GM12878 (cell line): ENCODE measurements around the gene SVOP.

Experiments used
- EZH2 ChIP-seq: IDR thresholded peaks from 2 replicates; pipeline ENCODE4 v1.6.1; 2012; ENCODE audit warnings: low read depth, mild to moderate bottlenecking, control low read depth, inconsistent platforms, low read length, borderline replicate concordance; ENCODE audit not compliant: control insufficient read depth
- HCFC1 ChIP-seq: fragments of 150-350 bp; IDR thresholded peaks from 2 replicates; pipeline ENCODE4 v1.6.1; 2014; ENCODE audit warnings: low read length
- MAX ChIP-seq: IDR thresholded peaks from 2 replicates; pipeline ENCODE4 v1.6.1; 2012; ENCODE audit warnings: low read depth, low read length, improper control_type of control experiment
- MXI1 ChIP-seq: fragments of 150-350 bp; IDR thresholded peaks from 2 replicates; pipeline ENCODE4 v1.6.1; 2011; ENCODE audit warnings: low read depth, mild to moderate bottlenecking, inconsistent platforms, low read length, improper control_type of control experiment
- PML ChIP-seq: IDR thresholded peaks from 2 replicates; pipeline ENCODE4 v1.6.1; 2012; ENCODE audit warnings: low read length, inconsistent platforms
- SMC3 ChIP-seq: IDR thresholded peaks from 2 replicates; pipeline ENCODE4 v1.6.1; 2011; ENCODE audit warnings: low read length, improper control_type of control experiment, borderline replicate concordance
- ZSCAN29 ChIP-seq: fragments of 450-650 bp; IDR thresholded peaks from 2 replicates; pipeline ENCODE4 v1.6.1; 2017; ENCODE audit warnings: mild to moderate bottlenecking, moderate library complexity
- TF ChIP-seq, protein P1 (sequence below), 3 experiments: IDR thresholded peaks in 2 of 3; conservative IDR thresholded peaks in 1 of 3; 2 replicates each; pipeline ENCODE4 v1.5.1; 2011; ENCODE audit warnings: low read depth in 3 of 3, low read length in 3 of 3, mild to moderate bottlenecking in 3 of 3, control low read depth in 2 of 3, moderate library complexity in 2 of 3, inconsistent platforms in 1 of 3, mixed read lengths in 1 of 3; ENCODE audit not compliant: control insufficient read depth in 2 of 3, insufficient read depth in 1 of 3; ENCODE audit errors: extremely low read depth in 1 of 3

DNA sequence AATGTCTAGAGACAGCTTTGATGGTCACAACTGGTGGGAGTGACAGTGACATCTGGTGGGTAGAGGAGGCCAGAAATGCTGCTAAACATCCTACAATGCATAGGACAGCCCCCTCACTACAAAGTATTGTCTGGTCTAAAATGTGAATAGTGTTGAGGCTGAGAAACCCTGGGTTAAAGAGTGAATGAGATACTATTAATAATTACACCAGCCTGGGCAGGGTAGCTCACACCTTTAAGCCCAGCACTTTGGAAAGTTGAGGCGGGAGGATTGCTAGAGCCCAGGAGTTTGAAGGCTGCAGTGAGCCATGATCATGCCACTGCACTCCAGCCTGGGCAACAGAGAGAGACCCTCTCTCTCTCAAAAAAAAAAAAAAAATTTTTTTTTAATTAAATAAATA lies 11.1 kb downstream of the SVOP start:
- TF ChIP-seq, protein P1, sequence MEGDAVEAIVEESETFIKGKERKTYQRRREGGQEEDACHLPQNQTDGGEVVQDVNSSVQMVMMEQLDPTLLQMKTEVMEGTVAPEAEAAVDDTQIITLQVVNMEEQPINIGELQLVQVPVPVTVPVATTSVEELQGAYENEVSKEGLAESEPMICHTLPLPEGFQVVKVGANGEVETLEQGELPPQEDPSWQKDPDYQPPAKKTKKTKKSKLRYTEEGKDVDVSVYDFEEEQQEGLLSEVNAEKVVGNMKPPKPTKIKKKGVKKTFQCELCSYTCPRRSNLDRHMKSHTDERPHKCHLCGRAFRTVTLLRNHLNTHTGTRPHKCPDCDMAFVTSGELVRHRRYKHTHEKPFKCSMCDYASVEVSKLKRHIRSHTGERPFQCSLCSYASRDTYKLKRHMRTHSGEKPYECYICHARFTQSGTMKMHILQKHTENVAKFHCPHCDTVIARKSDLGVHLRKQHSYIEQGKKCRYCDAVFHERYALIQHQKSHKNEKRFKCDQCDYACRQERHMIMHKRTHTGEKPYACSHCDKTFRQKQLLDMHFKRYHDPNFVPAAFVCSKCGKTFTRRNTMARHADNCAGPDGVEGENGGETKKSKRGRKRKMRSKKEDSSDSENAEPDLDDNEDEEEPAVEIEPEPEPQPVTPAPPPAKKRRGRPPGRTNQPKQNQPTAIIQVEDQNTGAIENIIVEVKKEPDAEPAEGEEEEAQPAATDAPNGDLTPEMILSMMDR (IDR thresholded peaks at IDR 0.05 in 2 of 3, conservative IDR thresholded peaks at IDR 0.05 in 1 of 3; ENCODE audit: control insufficient read depth in 2 of 3, extremely low read depth in 1 of 3, insufficient read depth in 1 of 3, low read depth in 3 of 3, low read length in 3 of 3): no peak
- TF ChIP-seq EZH2 (no peak), PML (no peak), HCFC1 (no peak), MAX (no peak), SMC3 (no peak), ZSCAN29 (no peak), MXI1 (no peak)
